Mesendoderm (in vitro differentiated cells): ENCODE data around the gene SLC7A9.
"Not testable (repeated sequence)": the region's sequence is repeated elsewhere in the genome, so short reads cannot be mapped to it uniquely, and the experiment has no call there.

Experiments
- DNase-seq: peaks from one replicate; pipeline ENCODE4 v3.0.0; 2013
- H2AK5ac ChIP-seq: 2 replicates; pipeline ENCODE4 v1.6.1; 2013; ENCODE audit warnings: low read length, inconsistent platforms
- H2BK120ac ChIP-seq: 2 replicates; pipeline ENCODE4 v1.6.1; 2013; ENCODE audit warnings: low read depth, mild to moderate bottlenecking, low read length, moderate library complexity, mixed read lengths
- H2BK15ac ChIP-seq: replicated peaks from 2 replicates; pipeline ENCODE4 v1.6.1; 2013; ENCODE audit warnings: low read depth, mild to moderate bottlenecking, moderate library complexity
- H2BK5ac ChIP-seq: 2 replicates; pipeline ENCODE4 v1.6.1; 2013; ENCODE audit warnings: low read length, inconsistent platforms
- H3K18ac ChIP-seq: 2 replicates; pipeline ENCODE4 v1.6.1; 2013; ENCODE audit warnings: mild to moderate bottlenecking, low read length, mixed read lengths
- H3K23ac ChIP-seq: one replicate; pipeline ENCODE4 v1.6.1; 2013; ENCODE audit warnings: low read length
- H3K27ac ChIP-seq: 2 replicates; pipeline ENCODE4 v1.5.1; 2013; ENCODE audit warnings: low read depth, mild to moderate bottlenecking, inconsistent platforms, low read length, moderate library complexity
- H3K27me3 ChIP-seq: 2 replicates; pipeline ENCODE4 v1.6.1; 2013; ENCODE audit warnings: low read length, control low read depth, mild to moderate bottlenecking, inconsistent platforms; ENCODE audit not compliant: insufficient read depth, poor library complexity
- H3K36me3 ChIP-seq: 2 replicates; pipeline ENCODE4 v1.6.1; 2013; ENCODE audit warnings: low read length, inconsistent platforms; ENCODE audit not compliant: control insufficient read depth, insufficient read depth
- H3K4ac ChIP-seq: one replicate; pipeline ENCODE4 v1.6.1; 2013; ENCODE audit warnings: low read depth, mild to moderate bottlenecking, low read length, moderate library complexity
- H3K4me1 ChIP-seq: 2 replicates; pipeline ENCODE4 v1.6.1; 2013; ENCODE audit warnings: low read depth, low read length, inconsistent platforms; ENCODE audit not compliant: control insufficient read depth
- H3K4me2 ChIP-seq: 2 replicates; pipeline ENCODE4 v1.6.1; 2013; ENCODE audit warnings: low read length
- H3K4me3 ChIP-seq: 2 replicates; pipeline ENCODE4 v1.5.1; 2013; ENCODE audit warnings: mild to moderate bottlenecking, low read length
- H3K56ac ChIP-seq: one replicate; pipeline ENCODE4 v1.6.1; 2013; ENCODE audit warnings: low read length
- H3K79me1 ChIP-seq: 2 replicates; pipeline ENCODE4 v1.6.1; 2013; ENCODE audit warnings: low read length, inconsistent platforms
- H3K79me2 ChIP-seq: 2 replicates; pipeline ENCODE4 v1.6.1; 2013; ENCODE audit warnings: mild to moderate bottlenecking, low read length; ENCODE audit not compliant: control insufficient read depth, insufficient read depth
- H3K9ac ChIP-seq: 2 replicates; pipeline ENCODE4 v1.6.1; 2013; ENCODE audit warnings: low read length, inconsistent platforms
- H4K5ac ChIP-seq: one replicate; pipeline ENCODE4 v1.6.1; 2013; ENCODE audit warnings: low read length
- H4K8ac ChIP-seq: one replicate; pipeline ENCODE4 v1.6.1; 2013; ENCODE audit warnings: low read depth, mild to moderate bottlenecking, control low read depth, low read length, moderate library complexity
- WGBS: extraction: QIAGEN DNeasy Blood & Tissue Kit; methylation state at CpG from one replicate; pipeline ENCODE4 v1.1.7; 2013; ENCODE audit warnings: low lambda C conversion rate, missing lambda C conversion rate; ENCODE audit not compliant: insufficient coverage; ENCODE audit errors: extremely low coverage; 5-methylcytosine and 5-hydroxymethylcytosine counted together

SLC7A9 gene

DNA sequence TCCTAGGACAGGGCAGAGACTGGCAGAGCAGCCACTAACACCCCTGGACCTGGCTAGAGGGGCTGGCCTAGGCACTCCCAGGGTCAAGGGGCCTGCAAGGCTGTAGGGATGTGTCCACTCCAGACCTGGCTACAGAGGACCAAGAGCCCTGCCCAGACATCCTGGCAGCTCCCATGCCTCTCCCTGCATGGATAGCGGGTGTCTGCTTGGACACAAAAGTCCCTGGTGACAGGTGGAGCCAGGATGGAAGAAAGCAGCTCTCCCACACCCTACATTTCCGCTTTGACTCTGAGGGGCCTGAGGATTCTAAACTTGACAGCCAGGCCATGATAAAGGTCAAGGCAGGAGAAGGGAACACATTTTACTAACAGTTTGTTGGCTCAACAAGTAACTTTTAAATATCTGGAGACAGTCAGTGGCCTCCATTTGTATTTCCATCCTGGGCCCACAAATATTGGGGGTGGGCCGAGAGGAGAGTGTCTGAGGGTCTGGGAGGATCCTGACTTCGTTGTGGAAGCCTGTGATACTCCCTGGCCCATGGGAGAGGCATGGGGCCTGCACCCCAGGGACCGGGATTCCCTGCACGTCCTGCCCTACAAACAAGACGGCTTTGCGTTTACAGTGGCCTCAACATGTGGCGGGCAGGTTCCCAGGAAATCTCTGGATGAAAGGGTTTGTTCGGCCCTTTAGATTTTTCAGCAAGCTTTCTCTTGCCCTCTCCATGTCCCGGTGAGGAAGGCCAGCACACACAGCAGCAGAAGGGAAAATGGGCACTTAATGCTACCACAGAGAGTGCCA, 19.8 kb upstream of the SLC7A9 start:
- WGBS: no CpG with 5 or more reads among the region's 11 CpGs

GRCh38 chr19:32887572-32888215, 18.1 kb upstream of the SLC7A9 start:
- no peak overlapping the region for H3K4me2 ChIP-seq
- H3K4ac ChIP-seq: no peak overlapping the region
- WGBS: no CpG with 5 or more reads among the region's 4 CpGs

More for the DNA sequence above, 19.8 kb upstream of the SLC7A9 start:
- H3K4me1 ChIP-seq: no peaks in the 10 kb centered on the region
- H2BK120ac ChIP-seq: no peak overlapping the region
- H3K23ac ChIP-seq: no peak overlapping the region
- H2BK5ac ChIP-seq: no peak overlapping the region
- DNase-seq: no peak
- no peaks in the 10 kb centered on the region for H3K79me1 ChIP-seq
- H3K4me3 ChIP-seq: no peak overlapping the region
- no peak overlapping the region for H3K27ac ChIP-seq
- no peak overlapping the region for H3K18ac ChIP-seq
- H2BK15ac ChIP-seq: no peak overlapping the region
- H3K36me3 ChIP-seq: no peaks in the 10 kb centered on the region
- no peak overlapping the region for H3K9ac ChIP-seq
- H4K8ac ChIP-seq: no peak overlapping the region
- H3K4ac ChIP-seq: no peak overlapping the region
- H3K4me2 ChIP-seq: no peak overlapping the region
- H3K79me2 ChIP-seq: no peaks in the 10 kb centered on the region
- H2AK5ac ChIP-seq: no peak overlapping the region
- H3K56ac ChIP-seq: no peak overlapping the region
- no peak overlapping the region for H4K5ac ChIP-seq
- no peaks in the 10 kb centered on the region for H3K27me3 ChIP-seq

GRCh38 chr19:32886241-32886640, 16.7 kb upstream of the SLC7A9 start:
- Histone ChIP-seq H3K79me1 (no peaks in the 10 kb centered on the region), H3K4me3 (no peak overlapping the region), H2BK5ac (no peak overlapping the region), H3K56ac (no peak overlapping the region), H4K5ac (no peak overlapping the region), H2AK5ac (no peak overlapping the region), H4K8ac (no peak overlapping the region), H2BK120ac (no peak overlapping the region), H3K9ac (no peak overlapping the region), H3K23ac (no peak overlapping the region), H2BK15ac (no peak overlapping the region), H3K36me3 (no peaks in the 10 kb centered on the region), H3K4me2 (no peak overlapping the region), H3K18ac (no peak overlapping the region), H3K27ac (no peak overlapping the region), H3K4me1 (no peaks in the 10 kb centered on the region), H3K4ac (no peak overlapping the region), H3K79me2 (no peaks in the 10 kb centered on the region), H3K27me3 (no peaks in the 10 kb centered on the region)
- no peak for DNase-seq
- no CpG with 5 or more reads among the region's 7 CpGs for WGBS

More at GRCh38 chr19:32887572-32888215, 18.1 kb upstream of the SLC7A9 start:
- no peak overlapping the region for H3K9ac ChIP-seq
- H3K79me2 ChIP-seq: no peaks in the 10 kb centered on the region
- no peak overlapping the region for H3K18ac ChIP-seq
- DNase-seq: no peak
- no peak overlapping the region for H2AK5ac ChIP-seq
- H2BK120ac ChIP-seq: no peak overlapping the region
- H3K27ac ChIP-seq: no peak overlapping the region
- H4K8ac ChIP-seq: no peak overlapping the region
- H3K4me1 ChIP-seq: no peaks in the 10 kb centered on the region
- no peak overlapping the region for H3K23ac ChIP-seq
- no peak overlapping the region for H4K5ac ChIP-seq
- no peak overlapping the region for H2BK15ac ChIP-seq
- H3K36me3 ChIP-seq: no peaks in the 10 kb centered on the region
- H3K56ac ChIP-seq: no peak overlapping the region
- no peaks in the 10 kb centered on the region for H3K79me1 ChIP-seq
- H2BK5ac ChIP-seq: no peak overlapping the region
- no peak overlapping the region for H3K4me3 ChIP-seq
- H3K27me3 ChIP-seq: no peaks in the 10 kb centered on the region

DNA sequence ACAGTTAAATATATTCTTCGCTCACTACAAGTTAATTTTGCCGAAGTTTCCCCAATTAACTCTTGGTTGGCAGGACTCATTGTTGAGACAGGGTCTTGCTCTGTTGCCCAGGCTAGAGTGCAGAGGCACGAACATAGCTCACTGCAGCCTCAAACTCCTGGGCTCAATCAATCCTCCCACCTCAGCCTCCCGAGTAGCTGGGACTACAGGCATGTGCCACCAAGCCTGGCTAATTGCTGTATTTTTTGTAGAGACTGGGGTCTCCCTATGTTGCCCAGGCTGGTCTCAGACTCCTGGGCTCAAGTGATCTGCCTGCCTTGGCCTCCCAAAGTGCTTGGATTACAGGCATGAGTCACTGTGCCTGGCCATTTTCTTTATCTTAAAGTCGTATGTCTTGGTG, 15.7 kb upstream of the SLC7A9 start:
- not testable (repeated sequence) for H3K4ac ChIP-seq, H4K5ac ChIP-seq, H2BK5ac ChIP-seq, H3K79me1 ChIP-seq, H3K56ac ChIP-seq, H3K4me1 ChIP-seq, H3K79me2 ChIP-seq, H3K23ac ChIP-seq, H4K8ac ChIP-seq, H3K18ac ChIP-seq, H2BK15ac ChIP-seq, H3K27ac ChIP-seq, H3K4me3 ChIP-seq, H3K27me3 ChIP-seq, DNase-seq, H2AK5ac ChIP-seq, H3K4me2 ChIP-seq, H2BK120ac ChIP-seq, H3K36me3 ChIP-seq, H3K9ac ChIP-seq
- WGBS: no CpG with 5 or more reads among the region's 5 CpGs

DNA sequence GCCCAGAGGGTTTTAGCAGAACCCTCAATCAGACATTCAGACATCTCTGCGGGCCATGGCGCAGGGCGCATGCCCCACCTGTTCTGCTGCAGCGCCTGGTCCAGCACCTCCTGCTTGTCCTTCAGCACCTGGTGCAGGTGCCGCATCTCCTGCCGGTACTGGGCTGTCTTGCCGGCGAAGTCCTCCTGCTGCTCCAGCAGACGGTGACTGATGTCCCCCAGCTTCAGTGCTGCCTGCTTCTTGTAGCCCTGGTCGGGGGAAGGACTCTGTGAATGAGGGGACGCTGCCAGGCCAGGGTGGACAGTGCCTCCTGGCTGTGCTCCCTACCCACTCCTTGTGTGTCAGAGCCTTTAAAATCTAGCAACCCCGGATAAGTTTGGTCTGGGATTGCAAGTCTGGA, 12.2 kb upstream of the SLC7A9 start:
- Histone ChIP-seq H2AK5ac (no peak overlapping the region), H2BK5ac (no peak overlapping the region), H4K5ac (no peak overlapping the region), H3K18ac (no peak overlapping the region), H3K79me2 (no peaks in the 10 kb centered on the region), H3K27ac (no peak overlapping the region), H3K4me1 (no peaks in the 10 kb centered on the region), H2BK15ac (no peak overlapping the region), H3K23ac (no peak overlapping the region), H4K8ac (no peak overlapping the region), H3K36me3 (no peaks in the 10 kb centered on the region), H3K4me2 (no peak overlapping the region), H3K56ac (no peak overlapping the region), H3K27me3 (no peaks in the 10 kb centered on the region), H3K4me3 (no peak overlapping the region), H3K79me1 (no peaks in the 10 kb centered on the region), H2BK120ac (no peak overlapping the region), H3K9ac (no peak overlapping the region), H3K4ac (no peak overlapping the region)
- DNase-seq: no peak
- no CpG with 5 or more reads among the region's 12 CpGs for WGBS
